Neutrophil (primary cell): ENCODE data around the gene DUSP2.

Experiments
- H3K27ac ChIP-seq: fragments of 200-600 bp; sonication (generic); 2 replicates; pipeline ENCODE4 v1.5.1; 2016; ENCODE audit warnings: mild to moderate bottlenecking, moderate library complexity
- H3K27me3 ChIP-seq: fragments of 200-600 bp; sonication (generic); 2 replicates; pipeline ENCODE4 v1.6.0; 2016; ENCODE audit warnings: mild to moderate bottlenecking
- H3K36me3 ChIP-seq: fragments of 200-600 bp; sonication (generic); 2 replicates; pipeline ENCODE4 v1.5.1; 2017
- H3K4me1 ChIP-seq, 2 experiments: fragments of 200-600 bp in 1 of 2; sonication (generic) in 1 of 2; 1 replicate in 1 of 2; 2 replicates in 1 of 2; pipeline versions ENCODE4 v1.5.1 to v1.6.1; 2013 to 2016; ENCODE audit warnings: low read depth in 1 of 2, low read length in 1 of 2, mild to moderate bottlenecking in 1 of 2, moderate library complexity in 1 of 2; ENCODE audit not compliant: control insufficient read depth in 1 of 2, insufficient read depth in 1 of 2
- H3K4me3 ChIP-seq, 2 experiments: fragments of 200-600 bp in 1 of 2; sonication (generic) in 1 of 2; 1 replicate in 1 of 2; 2 replicates in 1 of 2; pipeline ENCODE4 v1.5.1; 2013 to 2016; ENCODE audit warnings: low read depth in 1 of 2, low read length in 1 of 2, mild to moderate bottlenecking in 1 of 2, moderate library complexity in 1 of 2
- H3K9me3 ChIP-seq: fragments of 200-600 bp; sonication (generic); 2 replicates; pipeline ENCODE4 v1.5.1; 2016
- TF ChIP-seq, protein P1 (sequence below): fragments of 200-600 bp; sonication (generic); IDR thresholded peaks from 2 replicates; pipeline ENCODE4 v1.5.1; 2016; ENCODE audit warnings: antibody characterized with exemption

The DUSP2 gene

DNA sequence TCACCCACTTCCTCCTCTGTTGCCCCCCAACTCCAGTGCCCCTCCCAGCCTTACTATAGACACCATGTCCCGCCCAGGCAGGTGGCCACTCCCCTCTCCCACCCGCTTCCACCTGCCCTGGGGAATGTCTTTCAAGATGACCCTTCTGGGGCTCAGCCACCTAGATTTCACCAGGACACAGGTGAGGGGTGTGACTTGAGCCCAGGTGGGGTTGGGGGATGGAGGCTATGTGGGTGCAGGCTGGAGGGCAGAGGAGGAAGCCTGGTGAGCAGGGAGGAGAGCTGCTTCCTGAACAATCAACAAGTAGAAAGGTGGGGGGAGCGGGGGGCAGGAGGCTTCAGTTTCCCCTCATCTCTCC lies 37.6 kb downstream of the DUSP2 start:
- H3K36me3 ChIP-seq = no peaks in the 10 kb centered on the region
- H3K27ac ChIP-seq = no peak overlapping the region
- peaks cover 11% of the 10 kb centered on the region for H3K9me3 ChIP-seq
- no peaks in the 10 kb centered on the region for H3K4me1 ChIP-seq
- H3K27me3 ChIP-seq = peaks cover 19% of the 10 kb centered on the region
- TF ChIP-seq, protein P1, sequence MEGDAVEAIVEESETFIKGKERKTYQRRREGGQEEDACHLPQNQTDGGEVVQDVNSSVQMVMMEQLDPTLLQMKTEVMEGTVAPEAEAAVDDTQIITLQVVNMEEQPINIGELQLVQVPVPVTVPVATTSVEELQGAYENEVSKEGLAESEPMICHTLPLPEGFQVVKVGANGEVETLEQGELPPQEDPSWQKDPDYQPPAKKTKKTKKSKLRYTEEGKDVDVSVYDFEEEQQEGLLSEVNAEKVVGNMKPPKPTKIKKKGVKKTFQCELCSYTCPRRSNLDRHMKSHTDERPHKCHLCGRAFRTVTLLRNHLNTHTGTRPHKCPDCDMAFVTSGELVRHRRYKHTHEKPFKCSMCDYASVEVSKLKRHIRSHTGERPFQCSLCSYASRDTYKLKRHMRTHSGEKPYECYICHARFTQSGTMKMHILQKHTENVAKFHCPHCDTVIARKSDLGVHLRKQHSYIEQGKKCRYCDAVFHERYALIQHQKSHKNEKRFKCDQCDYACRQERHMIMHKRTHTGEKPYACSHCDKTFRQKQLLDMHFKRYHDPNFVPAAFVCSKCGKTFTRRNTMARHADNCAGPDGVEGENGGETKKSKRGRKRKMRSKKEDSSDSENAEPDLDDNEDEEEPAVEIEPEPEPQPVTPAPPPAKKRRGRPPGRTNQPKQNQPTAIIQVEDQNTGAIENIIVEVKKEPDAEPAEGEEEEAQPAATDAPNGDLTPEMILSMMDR = no peak
- H3K4me3 ChIP-seq = no peak overlapping the region

DNA sequence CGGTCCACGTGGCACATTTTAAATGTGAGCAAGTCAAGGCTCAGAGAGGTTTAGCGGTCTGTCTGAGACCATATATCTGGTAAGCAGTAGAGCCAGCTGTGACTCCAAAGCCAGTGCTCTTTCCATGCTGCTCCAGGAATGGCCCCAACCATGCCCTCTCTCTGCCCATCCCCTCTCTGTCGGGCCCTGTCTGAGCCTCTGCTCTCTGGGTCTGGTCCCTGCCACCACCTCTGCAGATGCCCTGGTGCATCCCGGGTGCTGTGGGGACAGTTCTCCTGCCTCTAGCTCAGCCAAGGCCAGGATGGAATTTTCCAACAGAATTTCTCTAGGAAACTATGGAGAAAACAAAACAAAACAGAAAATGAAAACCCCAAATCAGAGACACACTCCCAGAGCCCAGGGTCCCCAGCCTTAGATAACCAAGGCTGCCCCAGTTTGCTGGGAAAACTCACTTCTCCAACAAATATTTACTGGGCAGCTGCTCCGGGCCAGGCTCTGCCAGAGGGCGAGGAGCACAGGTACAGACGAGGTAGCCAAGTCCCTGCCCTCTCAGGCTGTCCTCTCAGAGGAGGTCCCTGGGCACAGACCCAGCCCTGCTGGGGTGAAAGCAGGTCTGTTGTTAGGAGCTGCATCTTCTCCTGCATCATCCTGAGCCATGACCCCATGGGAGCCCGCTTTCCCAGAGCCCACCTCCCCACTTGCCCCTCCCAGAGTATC lies 38.1 kb downstream of the DUSP2 start:
- Histone ChIP-seq H3K9me3 (peaks cover 11% of the 10 kb centered on the region), H3K4me3 (no peak overlapping the region), H3K27ac (no peak overlapping the region), H3K27me3 (peaks cover 19% of the 10 kb centered on the region), H3K36me3 (no peaks in the 10 kb centered on the region), H3K4me1 (no peaks in the 10 kb centered on the region)
- TF ChIP-seq, protein P1 = no peak

DNA sequence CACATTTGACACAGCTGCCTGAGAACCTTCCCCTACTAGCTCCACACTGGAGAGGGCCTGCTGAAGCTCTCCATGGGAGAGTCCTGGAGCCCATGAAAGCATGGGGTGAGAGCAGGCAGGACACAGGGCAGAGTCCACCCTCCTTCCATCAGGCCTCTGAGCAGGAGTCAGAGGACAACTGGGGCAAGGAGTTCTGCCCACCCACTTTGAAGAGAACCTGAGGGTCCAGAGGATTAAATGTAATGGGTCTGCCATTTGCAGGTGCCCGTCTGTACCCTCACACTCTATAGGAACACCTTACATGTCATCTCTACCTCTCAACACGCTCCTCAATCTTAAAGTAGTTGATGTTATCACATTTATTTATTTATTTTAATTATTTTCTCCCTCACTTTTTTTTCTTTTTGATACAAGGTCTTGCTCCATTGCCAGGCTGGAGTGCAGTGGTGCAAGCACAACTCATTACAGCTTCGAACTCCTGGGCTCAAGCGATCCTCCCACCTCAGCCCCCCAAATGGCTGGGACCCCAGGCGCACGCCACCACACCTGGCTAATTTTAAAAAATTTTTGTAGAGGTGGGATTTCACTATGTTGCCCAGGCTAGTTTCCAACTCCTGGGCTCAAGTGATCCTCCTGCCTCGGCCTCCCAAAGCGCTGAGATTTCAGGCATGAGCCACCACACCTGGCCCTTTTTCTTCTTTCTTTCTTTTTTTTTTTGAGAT lies 39.1 kb downstream of the DUSP2 start:
- H3K9me3 ChIP-seq = peaks cover 11% of the 10 kb centered on the region
- peaks cover 19% of the 10 kb centered on the region for H3K27me3 ChIP-seq
- no peak overlapping the region for H3K27ac ChIP-seq
- H3K4me1 ChIP-seq = no peaks in the 10 kb centered on the region
- TF ChIP-seq, protein P1 = no peak
- no peaks in the 10 kb centered on the region for H3K36me3 ChIP-seq
- H3K4me3 ChIP-seq = no peak overlapping the region

DNA sequence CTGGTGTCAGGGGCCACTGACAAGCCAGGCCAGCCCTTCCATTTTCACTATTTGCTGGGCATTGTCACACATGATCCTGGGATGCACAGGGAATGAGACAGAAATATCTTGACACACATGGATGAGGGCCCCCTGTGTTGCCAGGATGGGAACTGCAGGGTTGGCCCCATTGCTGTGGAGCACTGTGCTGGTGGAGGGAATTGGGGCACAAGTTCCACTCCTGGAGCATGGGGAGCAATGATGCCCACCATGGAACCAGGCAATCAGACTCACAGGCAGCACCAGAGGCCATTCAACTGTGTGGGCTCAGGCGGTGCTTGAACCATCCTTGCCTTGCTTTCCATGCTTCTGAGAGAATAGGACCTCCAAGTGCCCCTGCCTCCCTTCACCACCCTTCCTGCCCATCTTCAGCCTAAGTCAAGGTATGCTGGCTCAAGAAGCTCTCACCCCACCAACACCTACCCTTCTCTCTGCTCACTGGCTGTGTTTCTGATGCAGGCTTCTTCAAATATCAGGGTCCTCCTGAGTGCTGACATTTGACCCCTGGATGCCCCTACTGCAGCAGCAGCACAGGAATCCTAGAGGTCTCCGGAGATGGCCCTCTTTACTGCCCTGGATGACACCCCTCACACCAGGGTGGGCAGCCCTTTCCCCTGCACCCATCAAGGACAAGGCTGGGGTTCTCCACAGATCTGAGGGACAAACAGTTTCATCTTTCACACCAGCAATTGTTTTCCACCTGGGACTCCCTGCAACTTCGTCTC lies 39.9 kb downstream of the DUSP2 start:
- no peak overlapping the region for H3K4me3 ChIP-seq
- no peaks in the 10 kb centered on the region for H3K4me1 ChIP-seq
- peaks cover 11% of the 10 kb centered on the region for H3K9me3 ChIP-seq
- no peaks in the 10 kb centered on the region for H3K36me3 ChIP-seq
- no peak overlapping the region for H3K27ac ChIP-seq
- peaks cover 19% of the 10 kb centered on the region for H3K27me3 ChIP-seq
- TF ChIP-seq, protein P1 = no peak

DNA sequence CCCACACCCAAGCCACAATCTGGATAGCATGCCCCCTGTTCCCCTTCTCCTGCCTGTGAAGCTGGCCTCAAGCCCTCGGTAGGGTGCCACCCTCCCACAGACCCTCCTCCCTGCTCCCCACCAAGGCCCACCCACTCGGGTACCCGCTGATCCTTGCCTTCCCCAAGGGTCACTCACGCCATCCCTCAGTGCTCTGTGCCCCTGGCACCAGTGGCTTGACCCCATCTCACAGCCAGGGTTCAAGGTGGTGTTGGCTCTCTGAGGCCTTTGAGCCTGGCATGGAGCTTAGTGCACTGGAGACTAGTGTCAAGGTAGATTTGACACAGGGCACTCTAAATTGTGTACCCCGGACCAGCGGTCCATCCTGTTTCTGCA lies 40.8 kb downstream of the DUSP2 start:
- H3K36me3 ChIP-seq = no peaks in the 10 kb centered on the region
- no peaks in the 10 kb centered on the region for H3K4me1 ChIP-seq
- peaks cover 11% of the 10 kb centered on the region for H3K9me3 ChIP-seq
- peaks cover 16% of the 10 kb centered on the region for H3K27me3 ChIP-seq
- H3K4me3 ChIP-seq = no peak overlapping the region
- TF ChIP-seq, protein P1 = no peak
- no peak overlapping the region for H3K27ac ChIP-seq
